ENCODE data around the gene ANKRD44.

DNA sequence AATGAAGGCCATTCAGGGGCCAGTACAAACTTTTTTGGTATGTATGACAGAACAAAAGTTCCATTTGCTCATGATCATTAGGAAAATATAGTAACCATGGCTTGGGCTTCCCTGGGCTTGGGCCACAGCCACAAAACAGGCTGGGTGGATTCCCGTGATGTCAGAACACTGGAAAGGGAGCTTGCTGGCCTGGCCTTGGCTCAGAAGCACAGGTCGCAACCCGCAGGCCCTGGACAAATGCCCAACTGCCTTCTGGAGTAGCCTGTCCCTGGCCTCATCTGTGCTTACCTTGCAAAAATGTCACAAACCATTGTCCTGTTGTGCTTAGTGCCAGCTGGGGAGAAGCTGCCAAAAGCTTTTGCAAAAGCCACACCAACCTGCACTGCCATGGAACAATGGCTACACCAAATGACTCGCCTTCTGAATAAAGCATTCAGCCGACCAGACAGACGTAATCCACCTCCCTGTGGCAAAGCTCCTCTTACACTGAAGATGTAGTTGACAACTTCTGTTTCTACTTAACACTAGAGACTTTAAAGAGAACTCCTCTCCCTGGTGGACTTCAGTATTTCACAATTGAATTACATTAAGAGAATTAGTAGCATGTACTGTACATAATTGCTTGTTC, 125.5 kb downstream of the ANKRD44 start:
- TF ChIP-seq, protein P1, sequence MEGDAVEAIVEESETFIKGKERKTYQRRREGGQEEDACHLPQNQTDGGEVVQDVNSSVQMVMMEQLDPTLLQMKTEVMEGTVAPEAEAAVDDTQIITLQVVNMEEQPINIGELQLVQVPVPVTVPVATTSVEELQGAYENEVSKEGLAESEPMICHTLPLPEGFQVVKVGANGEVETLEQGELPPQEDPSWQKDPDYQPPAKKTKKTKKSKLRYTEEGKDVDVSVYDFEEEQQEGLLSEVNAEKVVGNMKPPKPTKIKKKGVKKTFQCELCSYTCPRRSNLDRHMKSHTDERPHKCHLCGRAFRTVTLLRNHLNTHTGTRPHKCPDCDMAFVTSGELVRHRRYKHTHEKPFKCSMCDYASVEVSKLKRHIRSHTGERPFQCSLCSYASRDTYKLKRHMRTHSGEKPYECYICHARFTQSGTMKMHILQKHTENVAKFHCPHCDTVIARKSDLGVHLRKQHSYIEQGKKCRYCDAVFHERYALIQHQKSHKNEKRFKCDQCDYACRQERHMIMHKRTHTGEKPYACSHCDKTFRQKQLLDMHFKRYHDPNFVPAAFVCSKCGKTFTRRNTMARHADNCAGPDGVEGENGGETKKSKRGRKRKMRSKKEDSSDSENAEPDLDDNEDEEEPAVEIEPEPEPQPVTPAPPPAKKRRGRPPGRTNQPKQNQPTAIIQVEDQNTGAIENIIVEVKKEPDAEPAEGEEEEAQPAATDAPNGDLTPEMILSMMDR (IDR thresholded peaks at IDR 0.05), result no peak
- TF ChIP-seq POLR2A (IDR thresholded peaks at IDR 0.05), result no peak
